A549 (cell line): ENCODE measurements around the gene TREML2.

Experiments
- CEBPB ChIP-seq, 2 experiments: fragments of >200 bp in 1 of 2; sonication (Bioruptor Twin) in 1 of 2; formaldehyde crosslinking in 1 of 2; IDR thresholded peaks; 2 replicates each; pipeline ENCODE4 v1.6.1; 2012 to 2016
- CHD2 ChIP-seq: fragments of 150-350 bp; IDR thresholded peaks from 2 replicates; pipeline ENCODE4 v1.6.1; 2014; ENCODE audit warnings: low read length; ENCODE audit not compliant: partially characterized antibody
- CTCF ChIP-seq: fragments of >200 bp; sonication (Bioruptor Twin); formaldehyde crosslinking; IDR thresholded peaks from 3 replicates; pipeline ENCODE4 v1.5.1; 2016
- ESRRA ChIP-seq: fragments of 150-350 bp; IDR thresholded peaks from 2 replicates; pipeline ENCODE4 v1.6.1; 2014; ENCODE audit warnings: mild to moderate bottlenecking, low read length, borderline replicate concordance
- HDAC2 ChIP-seq: fragments of 200-600 bp; sonication (generic); IDR thresholded peaks from 2 replicates; pipeline ENCODE4 v1.6.1; 2016
- HES2 ChIP-seq: fragments of >200 bp; sonication (Bioruptor Twin); formaldehyde crosslinking; IDR thresholded peaks from 2 replicates; pipeline ENCODE4 v1.6.1; 2016
- KDM5A ChIP-seq: fragments of 200-600 bp; sonication (generic); IDR thresholded peaks from 2 replicates; pipeline ENCODE4 v1.6.1; 2016; ENCODE audit warnings: antibody characterized with exemption, mild to moderate bottlenecking
- MAX ChIP-seq: IDR thresholded peaks from 2 replicates; pipeline ENCODE4 v1.6.1; 2012
- MAZ ChIP-seq: fragments of 150-350 bp; IDR thresholded peaks from 2 replicates; pipeline ENCODE4 v1.6.1; 2014; ENCODE audit warnings: antibody characterized with exemption, low read depth, low read length, borderline replicate concordance
- NR3C1 ChIP-seq: fragments of >200 bp; sonication (Bioruptor Twin); formaldehyde crosslinking; IDR thresholded peaks from 3 replicates; pipeline ENCODE4 v1.6.1; 2017
- POLR2A ChIP-seq: IDR thresholded peaks from 2 replicates; pipeline ENCODE4 v1.6.1; 2012; ENCODE audit warnings: mild to moderate bottlenecking, low read length
- POLR2AphosphoS2 ChIP-seq: conservative IDR thresholded peaks from 2 replicates; pipeline ENCODE4 v1.6.1; 2012; ENCODE audit warnings: low read length, improper control_type of control experiment, inconsistent platforms
- RAD21 ChIP-seq, 2 experiments: fragments of >200 bp in 1 of 2; sonication (Bioruptor Twin) in 1 of 2; formaldehyde crosslinking in 1 of 2; IDR thresholded peaks in 1 of 2; conservative IDR thresholded peaks in 1 of 2; 2 replicates in 1 of 2; 3 replicates in 1 of 2; pipeline ENCODE4 v1.6.1; 2012 to 2018; ENCODE audit warnings: inconsistent platforms in 1 of 2
- SREBF2 ChIP-seq: fragments of 450-650 bp; IDR thresholded peaks from 2 replicates; pipeline ENCODE4 v1.6.1; 2014; ENCODE audit warnings: mild to moderate bottlenecking, moderate library complexity

GRCh38 chr6:41160933-41161332 lies 40.0 kb downstream of the TREML2 start:
- TF ChIP-seq HDAC2 (no peak), ESRRA (no peak), MAX (no peak), NR3C1 (no peak), MAZ (no peak), CHD2 (no peak), CTCF (no peak), CEBPB (IDR thresholded peaks at IDR 0.05) (no peak), KDM5A (no peak), RAD21 (conservative IDR thresholded peaks at IDR 0.05 in 1 of 2, IDR thresholded peaks at IDR 0.05 in 1 of 2) (no peak), POLR2AphosphoS2 (no peak), SREBF2 (no peak), POLR2A (no peak), HES2 (no peak)
